ENCODE results near the gene TAAR6.
"Not testable (repeated sequence)": the region's sequence is repeated elsewhere in the genome, so short reads cannot be mapped to it uniquely, and the experiment has no call there.

TAAR6 gene
- 0 reads per million in 4 experiments for total RNA-seq

DNA sequence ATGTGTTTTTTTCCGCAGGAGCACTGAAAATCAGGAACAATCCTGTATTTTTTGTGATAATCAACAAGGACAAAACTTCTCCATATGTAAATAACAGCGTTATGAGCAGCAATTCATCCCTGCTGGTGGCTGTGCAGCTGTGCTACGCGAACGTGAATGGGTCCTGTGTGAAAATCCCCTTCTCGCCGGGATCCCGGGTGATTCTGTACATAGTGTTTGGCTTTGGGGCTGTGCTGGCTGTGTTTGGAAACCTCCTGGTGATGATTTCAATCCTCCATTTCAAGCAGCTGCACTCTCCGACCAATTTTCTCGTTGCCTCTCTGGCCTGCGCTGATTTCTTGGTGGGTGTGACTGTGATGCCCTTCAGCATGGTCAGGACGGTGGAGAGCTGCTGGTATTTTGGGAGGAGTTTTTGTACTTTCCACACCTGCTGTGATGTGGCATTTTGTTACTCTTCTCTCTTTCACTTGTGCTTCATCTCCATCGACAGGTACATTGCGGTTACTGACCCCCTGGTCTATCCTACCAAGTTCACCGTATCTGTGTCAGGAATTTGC is at the start of gene TAAR6:
Gene TAAR6, plus strand, starts transcription at position 102 of the 557 bp plus-strand sequence. Its CDS starts 0 bp downstream, at position 102.
- no peak for DNase-seq

DNA sequence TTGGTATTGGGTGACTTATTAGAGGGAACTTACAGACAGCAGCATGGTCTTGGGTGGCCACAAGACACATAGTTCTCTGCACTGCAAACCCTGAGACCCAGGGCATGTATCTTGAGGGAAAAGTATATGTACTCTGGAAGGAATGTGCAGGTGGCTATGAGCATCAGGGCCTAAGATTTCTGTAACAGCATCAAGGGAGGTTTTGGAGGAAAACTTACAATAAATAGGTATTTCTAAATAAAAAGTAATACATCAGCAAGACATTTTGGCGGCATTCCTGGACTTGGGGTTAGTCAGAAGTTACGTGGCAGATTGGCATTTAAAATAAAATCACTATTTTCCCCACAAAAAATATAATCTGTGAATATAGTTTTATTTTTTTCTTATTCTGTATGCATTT is 49.2 kb upstream of the TAAR6 start:
- no peak for DNase-seq

DNA sequence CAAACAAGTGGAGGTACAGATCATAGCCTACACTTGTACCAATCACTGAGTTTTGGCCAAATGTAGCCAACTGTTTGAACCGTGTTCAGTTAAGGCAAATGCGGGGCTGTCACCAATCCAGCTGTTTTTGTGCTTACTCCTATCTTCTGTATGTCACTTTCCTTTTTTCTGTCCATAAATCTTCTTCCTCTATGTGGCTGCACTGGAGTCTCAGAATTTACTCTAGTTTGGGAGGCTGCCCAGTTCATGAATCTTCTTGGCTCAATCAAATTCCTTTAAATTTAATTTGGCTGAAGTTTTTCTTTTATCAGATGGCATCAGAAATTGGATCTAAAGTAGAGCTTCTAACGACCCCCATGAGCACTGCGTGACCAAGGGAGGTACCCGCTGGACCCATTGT is 45.5 kb upstream of the TAAR6 start:
- DNase-seq = no peak

DNA sequence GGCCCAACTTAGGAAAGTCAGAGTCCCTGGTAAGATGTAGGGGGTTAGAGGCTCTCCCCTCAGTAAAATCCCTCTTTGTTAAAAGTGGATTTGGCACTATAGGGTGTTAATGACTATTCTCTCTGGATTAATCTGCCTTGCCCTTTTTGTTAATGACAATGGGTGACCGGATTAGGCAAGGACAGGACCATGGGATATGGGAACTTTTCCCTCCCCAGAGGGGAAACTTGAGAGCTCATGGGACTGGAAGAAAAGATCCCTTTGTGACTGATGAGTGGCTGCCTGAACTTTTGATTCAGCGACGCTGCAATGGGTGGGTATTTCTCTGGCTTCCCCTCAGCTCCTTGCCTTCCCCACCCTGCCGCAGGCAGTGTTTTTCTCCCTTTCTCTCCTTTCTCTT is 44.3 kb upstream of the TAAR6 start:
- DNase-seq = no peak

DNA sequence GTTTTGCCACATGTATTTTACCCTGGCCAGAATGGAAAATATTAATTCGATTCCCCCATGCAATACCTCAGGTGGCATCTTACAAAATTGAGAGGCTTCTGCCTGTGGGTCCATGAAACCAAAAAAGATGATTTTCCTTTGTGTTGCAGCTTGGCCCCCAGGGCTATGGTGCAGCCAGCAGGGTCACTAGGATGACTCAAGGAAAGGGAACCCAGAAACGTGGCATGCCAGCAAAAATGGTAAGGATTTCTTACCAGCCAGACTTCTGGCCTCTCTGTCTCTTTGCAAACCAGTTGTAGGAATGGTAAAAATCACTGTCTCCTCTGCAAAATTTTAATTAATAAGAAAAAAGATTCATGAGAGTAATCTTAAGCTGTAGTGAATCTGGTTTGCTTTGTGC is 43.7 kb upstream of the TAAR6 start:
- DNase-seq = no peak

- no peak for DNase-seq
Measured at GRCh38 chr6:132527791-132528190, 42.3 kb upstream of the TAAR6 start.

GRCh38 chr6:132530293-132530974 is 39.7 kb upstream of the TAAR6 start:
- DNase-seq = peak; percentile 62

- not testable (repeated sequence) for DNase-seq
Measured at GRCh38 chr6:132534546-132534945, 35.6 kb upstream of the TAAR6 start.

DNA sequence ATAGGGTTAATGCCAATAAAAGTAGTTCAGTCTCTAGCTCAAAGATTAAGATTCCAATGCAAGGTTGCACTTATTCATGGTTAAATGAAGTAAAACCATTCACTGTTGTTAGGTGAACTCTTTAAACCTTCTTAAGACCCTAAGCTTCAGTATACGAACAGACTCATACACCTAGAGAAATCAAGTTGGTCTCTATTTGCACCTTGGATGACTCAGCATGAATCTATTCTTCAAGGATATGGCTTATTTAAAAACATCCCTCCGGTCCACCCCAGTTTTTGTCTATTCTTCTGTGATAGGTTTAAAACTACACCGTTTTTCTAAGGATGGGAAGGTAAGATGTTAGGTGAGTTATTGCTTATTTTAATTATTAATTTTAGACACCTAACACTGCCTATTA is 33.0 kb upstream of the TAAR6 start:
- no peak for DNase-seq

- DNase-seq = no peak
Measured at GRCh38 chr6:132537977-132538376, 32.1 kb upstream of the TAAR6 start, which contains the start of gene TAAR9. TSS of gene TAAR9 (plus strand) at chr6:132538277. CDS start at chr6:132538290, 13 bp downstream.

- no peak for DNase-seq
Measured at GRCh38 chr6:132544826-132545225, 25.3 kb upstream of the TAAR6 start.

- DNase-seq = no peak
Measured at GRCh38 chr6:132548746-132549463, 21.2 kb upstream of the TAAR6 start.

- DNase-seq = no peak
Measured at GRCh38 chr6:132551214-132551613, 18.9 kb upstream of the TAAR6 start.

- no peak for DNase-seq
Measured at GRCh38 chr6:132552372-132552771, 17.8 kb upstream of the TAAR6 start, which contains the start of gene TAAR8. TSS of gene TAAR8 (plus strand) at chr6:132552672. CDS start at chr6:132552693, 21 bp downstream.

DNA sequence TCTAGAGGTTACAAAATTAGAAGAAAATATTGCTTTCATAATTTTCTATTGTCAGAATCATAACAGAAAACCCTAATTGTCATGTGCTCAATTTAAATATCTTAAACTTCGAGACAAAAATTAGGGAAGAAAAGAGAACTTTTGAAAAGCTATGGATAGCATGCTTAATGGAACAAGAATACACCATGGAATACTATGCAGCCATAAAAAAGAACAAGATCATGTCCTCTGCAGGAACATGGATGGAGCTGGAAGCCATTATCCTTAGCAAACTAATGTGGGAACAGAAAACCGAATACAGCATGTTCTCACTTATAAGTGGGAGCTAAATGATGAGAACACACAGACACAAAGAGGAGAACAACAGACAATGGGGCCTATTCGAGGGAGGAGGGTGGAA is 10.0 kb upstream of the TAAR6 start:
- DNase-seq = not testable (repeated sequence)

DNA sequence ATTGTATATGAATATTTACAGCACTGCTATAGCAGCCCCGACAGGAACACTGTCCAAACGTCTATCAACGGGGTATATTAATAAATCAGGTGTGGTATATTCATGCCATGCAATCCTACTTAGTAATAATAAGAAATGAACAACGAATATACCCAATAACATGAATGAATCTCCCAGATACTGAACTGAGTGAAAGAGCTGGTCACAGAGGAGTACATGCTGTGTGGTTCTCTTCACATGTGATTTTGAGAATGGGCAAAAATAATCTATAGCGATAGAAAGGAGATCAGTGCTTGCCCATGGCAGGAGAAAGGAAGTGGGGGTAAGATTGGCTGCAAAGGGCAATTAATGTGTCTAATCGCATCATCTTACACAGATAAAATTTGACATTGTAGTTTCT is 3.7 kb upstream of the TAAR6 start:
- no peak for DNase-seq

GRCh38 chr6:132567566-132567965 is 2.6 kb upstream of the TAAR6 start:
- DNase-seq = no peak

DNA sequence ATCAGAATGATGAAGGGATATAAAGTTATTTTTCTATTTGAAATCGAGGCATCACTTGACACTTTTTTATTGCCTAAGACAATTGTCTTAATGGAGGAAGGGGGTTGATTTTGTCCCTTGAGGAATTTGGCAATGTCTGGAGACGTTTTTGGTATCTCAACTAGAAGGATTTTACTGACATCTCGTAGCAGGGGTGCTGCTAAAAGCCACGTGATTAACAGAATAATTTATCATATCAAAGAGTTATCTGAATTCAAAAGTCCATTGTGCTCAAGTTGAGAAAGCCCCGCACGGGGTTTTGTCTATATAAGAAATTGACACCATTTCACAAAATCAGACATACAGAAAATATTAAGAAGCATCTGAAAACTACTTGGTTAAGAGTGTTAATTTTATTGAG is 1.5 kb upstream of the TAAR6 start:
- no peak for DNase-seq

DNA sequence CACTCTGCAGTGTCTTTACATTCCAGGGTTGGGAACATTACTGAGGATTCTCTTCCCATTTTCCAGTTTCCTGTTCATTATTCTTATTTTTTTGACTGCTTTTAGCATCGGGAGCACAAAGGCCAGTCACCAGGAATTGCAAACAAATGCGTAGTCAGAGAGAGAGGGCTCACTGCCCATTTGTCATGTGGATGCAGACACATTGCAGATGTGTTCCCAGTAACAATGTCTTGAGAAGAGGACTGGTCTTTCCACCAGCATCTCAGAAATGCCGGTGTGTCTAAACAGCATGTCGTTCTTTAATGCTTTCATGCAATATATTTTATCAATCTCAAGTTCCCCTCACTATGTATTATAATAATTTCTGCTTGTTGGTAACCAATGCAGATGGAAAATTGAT is 952 bp upstream of the TAAR6 start:
- no peak for DNase-seq

DNA sequence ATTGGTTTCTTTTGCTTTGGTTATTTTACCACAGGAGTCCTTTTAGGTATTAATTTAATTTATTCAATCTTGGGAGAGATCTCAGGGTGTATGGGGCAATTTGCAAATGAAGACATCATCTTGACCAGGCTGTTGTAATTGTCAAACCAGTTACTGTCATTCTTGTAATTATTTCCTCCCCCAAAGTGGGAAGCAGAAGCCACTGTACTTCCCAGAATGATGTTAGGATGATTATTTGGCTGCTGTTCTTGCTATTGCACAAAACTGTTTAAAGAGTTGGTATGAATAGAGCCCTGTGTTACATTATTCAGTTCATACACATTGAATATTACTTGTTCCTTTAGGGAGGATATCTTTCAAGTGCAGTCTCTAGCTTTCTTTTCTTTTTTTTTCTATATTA is 1.7 kb downstream of the TAAR6 start:
- no peak for DNase-seq

DNA sequence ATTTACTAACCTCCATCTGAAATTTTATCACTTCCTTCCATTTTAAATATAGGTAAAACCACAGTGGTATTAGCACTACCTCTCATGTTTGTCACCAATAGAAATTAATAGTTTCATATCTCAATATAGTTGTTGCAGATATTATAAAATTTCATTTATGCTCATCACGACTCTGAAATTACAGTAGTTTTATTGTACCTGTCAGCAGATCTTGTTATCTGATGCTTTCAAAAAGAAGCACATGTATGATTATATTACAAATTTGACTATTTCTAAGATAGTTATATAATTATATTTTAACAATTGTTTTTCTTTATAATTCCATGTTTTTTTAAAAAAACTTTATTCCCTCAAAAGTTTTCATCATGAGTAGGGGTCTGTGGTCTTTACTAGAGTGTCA is 14.6 kb downstream of the TAAR6 start:
- DNase-seq = no peak

- DNase-seq = no peak
Measured at GRCh38 chr6:132587424-132587823, 17.3 kb downstream of the TAAR6 start.

GRCh38 chr6:132589454-132589853 is 19.3 kb downstream of the TAAR6 start, which contains the start of gene TAAR5:
TSS of gene TAAR5 (minus strand) at chr6:132589741. CDS start at chr6:132589686, 55 bp downstream.
- DNase-seq = no peak

- DNase-seq = no peak
Measured at GRCh38 chr6:132590362-132590761, 20.2 kb downstream of the TAAR6 start.
